Measurements from ENCODE around the gene PLET1.

DNA sequence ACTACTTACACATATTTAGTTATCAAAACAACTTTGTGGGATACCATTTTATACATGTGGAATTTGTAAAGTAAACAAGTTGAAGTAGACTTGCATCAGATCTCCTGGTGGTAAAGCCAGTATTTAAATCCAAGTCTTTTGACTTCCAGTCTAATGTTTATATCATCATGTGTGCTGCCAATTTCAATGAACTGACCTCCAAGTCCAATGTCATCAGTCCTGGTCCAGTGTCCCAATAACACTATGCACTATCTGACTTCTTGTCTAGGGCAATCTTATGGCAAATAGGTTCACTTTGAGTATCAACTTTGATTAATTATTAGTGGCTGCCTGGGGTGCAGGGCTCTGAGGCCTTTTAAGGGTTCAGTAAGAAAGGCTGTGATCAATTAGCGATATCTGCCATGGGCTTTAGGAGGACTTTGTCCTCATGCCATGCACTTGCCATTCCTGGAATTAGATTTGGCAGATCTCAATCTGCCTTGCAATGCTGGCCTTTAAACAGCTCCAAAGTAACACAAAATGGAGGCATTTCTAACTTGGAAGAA, 44.0 kb downstream of the PLET1 start:
- TF ChIP-seq POLR2A (IDR thresholded peaks at IDR 0.05; ENCODE audit: control extremely low read depth in 1 of 2, low read depth in 2 of 2, low read length in 2 of 2) (no peak), CTCF (IDR thresholded peaks at IDR 0.05; ENCODE audit: control extremely low read depth in 1 of 3, insufficient read depth in 1 of 3, low read depth in 1 of 3, low read length in 3 of 3) (no peak), CHD1 (IDR thresholded peaks at IDR 0.05; ENCODE audit: low read depth, low read length) (no peak), EZH2 (IDR thresholded peaks at IDR 0.05; ENCODE audit: low read depth, low read length, severe bottlenecking) (no peak), CBX8 (IDR thresholded peaks at IDR 0.05; ENCODE audit: borderline replicate concordance, low read depth, low read length) (no peak), RAD21 (IDR thresholded peaks at IDR 0.05 in 1 of 2, conservative IDR thresholded peaks at IDR 0.05 in 1 of 2; ENCODE audit: low read depth in 2 of 2, low read length in 2 of 2) (no peak), ZNF274 (IDR thresholded peaks at IDR 0.05; ENCODE audit: borderline replicate concordance, extremely low read depth, low read length) (no peak)
- TF ChIP-seq, protein P1, sequence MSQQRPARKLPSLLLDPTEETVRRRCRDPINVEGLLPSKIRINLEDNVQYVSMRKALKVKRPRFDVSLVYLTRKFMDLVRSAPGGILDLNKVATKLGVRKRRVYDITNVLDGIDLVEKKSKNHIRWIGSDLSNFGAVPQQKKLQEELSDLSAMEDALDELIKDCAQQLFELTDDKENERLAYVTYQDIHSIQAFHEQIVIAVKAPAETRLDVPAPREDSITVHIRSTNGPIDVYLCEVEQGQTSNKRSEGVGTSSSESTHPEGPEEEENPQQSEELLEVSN (IDR thresholded peaks at IDR 0.05) = no peak
